GM12892 (cell line): ENCODE measurements around the gene RAG2.

Source experiments
- POLR2A ChIP-seq: IDR thresholded peaks from 2 replicates; pipeline ENCODE4 v1.6.1; 2011; ENCODE audit warnings: low read depth, low read length, control low read depth
- POLR2AphosphoS5 ChIP-seq: IDR thresholded peaks from 2 replicates; pipeline ENCODE4 v1.6.1; 2011; ENCODE audit warnings: low read depth, low read length, control low read depth
- TAF1 ChIP-seq: IDR thresholded peaks from 2 replicates; pipeline ENCODE4 v1.6.1; 2011; ENCODE audit warnings: low read depth, mild to moderate bottlenecking, control low read depth, low read length, borderline replicate concordance

DNA sequence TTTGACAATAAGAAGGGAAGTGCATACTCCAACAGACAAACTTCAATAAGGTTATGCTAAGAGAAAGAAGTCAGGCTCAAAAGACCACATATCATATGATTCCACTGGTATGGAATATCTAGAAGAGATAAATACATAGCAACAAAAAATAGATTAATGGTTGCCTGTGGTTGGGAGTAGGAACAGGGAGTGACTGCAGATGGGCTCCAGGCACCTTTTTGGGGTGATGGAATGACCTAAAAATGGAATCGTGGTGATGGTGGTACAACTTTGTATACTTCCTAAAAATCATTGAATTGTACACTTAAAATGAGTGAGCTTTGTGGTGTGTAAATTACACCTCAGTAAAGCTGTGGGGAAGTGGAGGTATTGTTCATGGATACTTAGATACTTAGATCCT is 29.0 kb upstream of the RAG2 start:
- TF ChIP-seq POLR2A: no peak
- no peak for TF ChIP-seq POLR2AphosphoS5
- TF ChIP-seq TAF1: no peak
